GM23338 (cell line): ENCODE results near the gene CIZ1. TPM values are rescaled to one million over a fixed set of nuclear protein-coding genes. Genes with fewer than 3 reads are reported as not detected.
A peak's percentile ranks its signal among the peaks of the same experiment; 100 is the strongest.
"Not testable (repeated sequence)": the region's sequence is repeated elsewhere in the genome, so short reads cannot be mapped to it uniquely, and the experiment has no call there.

Experiments used
- ATAC-seq: fragments of 200-7000 bp; cut with Tn5 transposase; 3 replicates; pipeline ENCODE4 v1.9.1; 2020
- DNase-seq: peaks from one replicate; pipeline ENCODE4 v3.0.0-alpha.2; 2015; ENCODE audit warnings: low spot score
- H2AFZ ChIP-seq: fragments of 200-600 bp; sonication (generic); 2 replicates; pipeline ENCODE4 v1.8.0; 2016; ENCODE audit warnings: antibody characterized with exemption, mild to moderate bottlenecking, moderate library complexity
- H3F3A ChIP-seq: fragments of 200-600 bp; sonication (generic); replicated peaks from 2 replicates; pipeline ENCODE4 v1.8.0; 2017; ENCODE audit warnings: antibody characterized with exemption, mixed run types, low read depth
- H3K27ac ChIP-seq: fragments of 200-600 bp; sonication (generic); 2 replicates; pipeline ENCODE4 v1.6.1; 2016; ENCODE audit warnings: low read depth
- H3K27me3 ChIP-seq: fragments of 200-600 bp; sonication (generic); 2 replicates; pipeline ENCODE4 v1.8.0; 2016; ENCODE audit warnings: mild to moderate bottlenecking, mixed run types, moderate library complexity; ENCODE audit not compliant: insufficient read depth
- H3K36me3 ChIP-seq: fragments of 200-600 bp; sonication (generic); 2 replicates; pipeline ENCODE4 v1.8.0; 2016; ENCODE audit warnings: mild to moderate bottlenecking; ENCODE audit not compliant: insufficient read depth
- H3K4me1 ChIP-seq: fragments of 200-600 bp; sonication (generic); 2 replicates; pipeline ENCODE4 v1.8.0; 2016; ENCODE audit warnings: mild to moderate bottlenecking, moderate library complexity; ENCODE audit not compliant: insufficient read depth
- H3K4me2 ChIP-seq: fragments of 200-600 bp; sonication (generic); 2 replicates; pipeline ENCODE4 v1.7.1; 2017; ENCODE audit warnings: mixed run types
- H3K4me3 ChIP-seq: fragments of 200-600 bp; sonication (generic); 2 replicates; pipeline ENCODE4 v1.6.1; 2016; ENCODE audit warnings: mixed run types
- H3K79me2 ChIP-seq: fragments of 200-600 bp; sonication (generic); replicated peaks from 2 replicates; pipeline ENCODE4 v1.8.0; 2017; ENCODE audit warnings: mild to moderate bottlenecking; ENCODE audit not compliant: insufficient read depth
- H3K9me2 ChIP-seq: fragments of 200-600 bp; sonication (generic); 2 replicates; pipeline ENCODE4 v1.8.0; 2017; ENCODE audit not compliant: insufficient read depth
- H4K20me1 ChIP-seq: fragments of 200-600 bp; sonication (generic); replicated peaks from 2 replicates; pipeline ENCODE4 v1.8.0; 2017; ENCODE audit warnings: mild to moderate bottlenecking; ENCODE audit not compliant: insufficient read depth
- H3K27ac Mint-ChIP-seq: 2 replicates; pipeline ENCODE4 v1.8.0; 2020; ENCODE audit warnings: inconsistent platforms, mild to moderate bottlenecking, moderate library complexity, mixed read lengths
- H3K27me3 Mint-ChIP-seq: 3 replicates; pipeline ENCODE4 v1.8.0; 2022; ENCODE audit warnings: low read depth, mild to moderate bottlenecking, moderate library complexity, mixed read lengths, inconsistent platforms; ENCODE audit not compliant: insufficient read depth, poor library complexity
- H3K36me3 Mint-ChIP-seq: 3 replicates; pipeline ENCODE4 v1.8.0; 2021; ENCODE audit warnings: low read depth, mild to moderate bottlenecking, inconsistent platforms, moderate library complexity, mixed read lengths
- H3K4me1 Mint-ChIP-seq: 3 replicates; pipeline ENCODE4 v1.8.0; 2020; ENCODE audit warnings: mild to moderate bottlenecking, inconsistent platforms, mixed read lengths
- H3K4me3 Mint-ChIP-seq: 3 replicates; pipeline ENCODE4 v1.8.0; 2021; ENCODE audit warnings: moderate library complexity, mild to moderate bottlenecking, inconsistent platforms, mixed read lengths
- H3K9me3 Mint-ChIP-seq: 3 replicates; pipeline ENCODE4 v1.8.0; 2020; ENCODE audit warnings: moderate library complexity, mild to moderate bottlenecking, inconsistent platforms, mixed read lengths
- CREB1 ChIP-seq: fragments of 250-450 bp; sonication (Bioruptor Pico); IDR thresholded peaks from 2 replicates; pipeline ENCODE4 v1.5.0; 2020; ENCODE audit warnings: low read depth, mild to moderate bottlenecking, moderate library complexity
- EZH2phosphoT487 ChIP-seq: fragments of 200-600 bp; sonication (generic); IDR thresholded peaks from one replicate; pipeline ENCODE4 v1.8.1; 2018; ENCODE audit warnings: antibody characterized with exemption; ENCODE audit not compliant: unreplicated experiment
- POLR2AphosphoS5 ChIP-seq: IDR thresholded peaks from 2 replicates; pipeline ENCODE4 v1.6.1; 2016; ENCODE audit warnings: antibody characterized with exemption, low read depth
- ZNF114 ChIP-seq: fragments of 250-450 bp; sonication (Bioruptor Pico); IDR thresholded peaks from 2 replicates; pipeline ENCODE4 v1.5.0; 2020; ENCODE audit warnings: mild to moderate bottlenecking, moderate library complexity
- ZNF331 ChIP-seq: fragments of 250-450 bp; sonication (Bioruptor Pico); IDR thresholded peaks from 2 replicates; pipeline ENCODE4 v1.5.0; 2020; ENCODE audit warnings: low read depth, mild to moderate bottlenecking, moderate library complexity
- polyA plus RNA-seq: library from polyadenylated mRNA; unstranded; fragments of >200 nt; fragmentation: Nextera tagmentation; extraction: Ambion mirVana; gene quantifications from 2 replicates; pipeline ENCODE4 v1.2.1, GENCODE V29; 2016
- total RNA-seq: library from RNA; depleted of rRNA; stranded (reverse); fragments of >200 nt; shearing (Covaris generic); gene quantifications from 2 replicates; pipeline ENCODE4 v1.2.3, GENCODE V29; 2014
- TF ChIP-seq, protein P1 (sequence below), 2 experiments: fragments of 200-600 bp in 1 of 2; sonication (generic) in 1 of 2; conservative IDR thresholded peaks; 2 replicates each; pipeline versions ENCODE4 v1.5.1 to v1.6.1; 2016 to 2017; ENCODE audit warnings: antibody characterized with exemption in 2 of 2, low read depth in 2 of 2, mild to moderate bottlenecking in 2 of 2, moderate library complexity in 1 of 2
- TF ChIP-seq, protein P2 (sequence below): IDR thresholded peaks from one replicate; pipeline ENCODE4 v1.6.1; 2018; ENCODE audit warnings: antibody characterized with exemption; ENCODE audit not compliant: unreplicated experiment

The CIZ1 gene
- total and polyA plus RNA-seq, 2 experiments from 2014 or later, result 49.6 to 61.4 TPM

DNA sequence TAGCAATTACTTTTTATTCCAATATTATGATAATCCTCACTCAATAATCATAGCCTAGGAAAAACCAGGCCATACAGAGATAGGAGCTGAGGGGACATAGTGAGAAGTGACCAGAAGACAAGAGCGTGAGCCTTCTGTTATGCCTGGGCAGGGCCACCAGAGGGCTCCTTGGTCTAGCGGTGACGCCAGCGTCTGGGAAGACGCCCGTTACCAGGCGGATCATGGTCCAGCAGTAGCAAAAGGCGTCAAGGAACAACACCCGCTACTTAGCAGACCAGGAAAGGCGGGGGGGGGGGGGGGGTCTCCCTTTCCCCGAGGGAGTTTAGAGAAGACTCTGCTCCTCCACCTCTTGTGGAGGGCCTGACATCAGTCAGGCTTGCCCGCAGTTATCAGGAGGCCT lies 9.9 kb downstream of the CIZ1 start:
- peak; percentile 65 for DNase-seq
- not testable (repeated sequence) for H3K79me2 ChIP-seq, ATAC-seq, H3K27ac Mint-ChIP-seq, H3K9me3 Mint-ChIP-seq, H3F3A ChIP-seq, H3K36me3 ChIP-seq, H3K4me1 Mint-ChIP-seq, H4K20me1 ChIP-seq, H3K27ac ChIP-seq, H3K9me2 ChIP-seq, H3K27me3 Mint-ChIP-seq, H3K4me2 ChIP-seq, H2AFZ ChIP-seq, H3K27me3 ChIP-seq, H3K4me3 Mint-ChIP-seq, H3K4me1 ChIP-seq, H3K4me3 ChIP-seq
- peaks cover 57% of the 10 kb centered on the region for H3K36me3 Mint-ChIP-seq
- TF ChIP-seq, protein P1, sequence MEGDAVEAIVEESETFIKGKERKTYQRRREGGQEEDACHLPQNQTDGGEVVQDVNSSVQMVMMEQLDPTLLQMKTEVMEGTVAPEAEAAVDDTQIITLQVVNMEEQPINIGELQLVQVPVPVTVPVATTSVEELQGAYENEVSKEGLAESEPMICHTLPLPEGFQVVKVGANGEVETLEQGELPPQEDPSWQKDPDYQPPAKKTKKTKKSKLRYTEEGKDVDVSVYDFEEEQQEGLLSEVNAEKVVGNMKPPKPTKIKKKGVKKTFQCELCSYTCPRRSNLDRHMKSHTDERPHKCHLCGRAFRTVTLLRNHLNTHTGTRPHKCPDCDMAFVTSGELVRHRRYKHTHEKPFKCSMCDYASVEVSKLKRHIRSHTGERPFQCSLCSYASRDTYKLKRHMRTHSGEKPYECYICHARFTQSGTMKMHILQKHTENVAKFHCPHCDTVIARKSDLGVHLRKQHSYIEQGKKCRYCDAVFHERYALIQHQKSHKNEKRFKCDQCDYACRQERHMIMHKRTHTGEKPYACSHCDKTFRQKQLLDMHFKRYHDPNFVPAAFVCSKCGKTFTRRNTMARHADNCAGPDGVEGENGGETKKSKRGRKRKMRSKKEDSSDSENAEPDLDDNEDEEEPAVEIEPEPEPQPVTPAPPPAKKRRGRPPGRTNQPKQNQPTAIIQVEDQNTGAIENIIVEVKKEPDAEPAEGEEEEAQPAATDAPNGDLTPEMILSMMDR (conservative IDR thresholded peaks at IDR 0.05; ENCODE audit: low read depth in 2 of 2), result peak; percentile 66 to 68
- peak; percentile 83 for TF ChIP-seq CREB1 (CRISPR knock-in tag)

DNA sequence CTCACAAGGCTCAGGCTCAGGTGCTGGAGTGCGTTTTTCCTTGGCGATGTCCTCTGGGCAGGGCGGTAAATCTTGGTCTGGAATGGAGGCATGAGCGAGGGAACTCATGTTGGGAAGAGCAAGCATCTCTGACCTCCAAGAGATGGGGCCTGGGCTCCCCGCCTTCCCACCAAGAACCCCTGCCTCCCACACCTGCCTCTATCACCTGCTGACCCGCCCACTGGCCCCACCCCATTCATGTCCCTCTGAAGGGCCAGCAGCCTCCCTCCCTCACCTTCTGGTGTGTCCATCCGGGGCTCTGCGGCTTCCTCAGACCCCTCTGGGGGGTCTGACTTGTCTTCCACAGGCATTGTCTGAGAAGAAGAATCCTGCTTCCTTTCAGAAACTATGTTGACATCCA lies 10.9 kb downstream of the CIZ1 start:
- H3K27ac ChIP-seq, result no peak overlapping the region
- peaks cover 2% of the 10 kb centered on the region; the same call in 1 of the 2 replicates for H3K36me3 ChIP-seq
- H3K4me3 ChIP-seq, result no peak overlapping the region
- no peaks in the 10 kb centered on the region; the same call in 2 of the 3 replicates for H3K9me3 Mint-ChIP-seq
- H4K20me1 ChIP-seq, result 0 out of 2 replicates have a peak, but pooled peaks cover 7% of the 10 kb centered on the region
- H3F3A ChIP-seq, result 0 out of 2 replicates have a peak, but pooled peaks cover 3% of the 10 kb centered on the region
- no peaks in the 10 kb centered on the region for H3K4me1 ChIP-seq
- H2AFZ ChIP-seq, result no peak overlapping the region
- H3K27me3 Mint-ChIP-seq, result peaks cover 7% of the 10 kb centered on the region
- no peak overlapping the region for H3K4me2 ChIP-seq
- no peaks in the 10 kb centered on the region for H3K79me2 ChIP-seq
- ATAC-seq (no peak), DNase-seq (no peak)
- H3K27ac Mint-ChIP-seq, result no peak overlapping the region
- H3K4me1 Mint-ChIP-seq, result no peaks in the 10 kb centered on the region
- TF ChIP-seq, protein P1 (conservative IDR thresholded peaks at IDR 0.05; ENCODE audit: low read depth in 2 of 2), result no peak
- TF ChIP-seq ZNF114 (CRISPR knock-in tag), result no peak
- TF ChIP-seq POLR2AphosphoS5, result no peak
- TF ChIP-seq ZNF331 (CRISPR knock-in tag), result no peak
- H3K36me3 Mint-ChIP-seq, result peaks cover 57% of the 10 kb centered on the region
- H3K4me3 Mint-ChIP-seq, result no peak overlapping the region
- H3K27me3 ChIP-seq, result no peaks in the 10 kb centered on the region
- H3K9me2 ChIP-seq, result no peaks in the 10 kb centered on the region

DNA sequence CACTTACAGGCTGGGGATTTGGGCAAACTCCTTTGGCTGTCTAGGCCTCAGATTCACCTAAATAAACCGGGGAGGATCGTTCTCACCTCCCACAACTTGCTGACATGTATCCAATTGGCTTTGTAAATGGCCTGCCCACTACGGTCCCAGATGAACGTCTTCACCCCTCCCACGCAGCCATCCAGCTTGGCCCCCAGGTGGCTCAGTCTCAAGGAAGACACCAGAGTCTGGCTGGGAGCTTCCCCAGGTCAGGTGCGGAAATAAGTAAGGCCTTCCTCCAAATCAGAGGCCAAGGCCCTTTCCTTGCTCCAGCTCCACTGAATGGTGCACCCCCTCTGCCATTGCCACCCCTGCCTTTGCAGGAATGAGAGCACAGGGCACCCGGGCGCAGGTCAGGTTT lies 11.4 kb downstream of the CIZ1 start:
- Histone ChIP-seq H3K27ac (no peak overlapping the region), H3K36me3 (peaks cover 3% of the 10 kb centered on the region; the same call in 1 of the 2 replicates), H2AFZ (no peak overlapping the region), H3K4me1 (no peaks in the 10 kb centered on the region), H3K4me3 (no peak overlapping the region), H3K9me2 (no peaks in the 10 kb centered on the region), H4K20me1 (0 out of 2 replicates have a peak, but pooled peaks cover 7% of the 10 kb centered on the region), H3K4me2 (no peak overlapping the region), H3K27me3 (no peaks in the 10 kb centered on the region), H3F3A (0 out of 2 replicates have a peak, but pooled peaks cover 3% of the 10 kb centered on the region), H3K79me2 (no peaks in the 10 kb centered on the region)
- DNase-seq (no peak), ATAC-seq (no peak)
- Mint-ChIP-seq H3K36me3 (peaks cover 61% of the 10 kb centered on the region), H3K4me3 (no peak overlapping the region), H3K27ac (no peak overlapping the region), H3K27me3 (peaks cover 7% of the 10 kb centered on the region), H3K9me3 (no peaks in the 10 kb centered on the region; the same call in 2 of the 3 replicates), H3K4me1 (no peaks in the 10 kb centered on the region)
- TF ChIP-seq, protein P2, sequence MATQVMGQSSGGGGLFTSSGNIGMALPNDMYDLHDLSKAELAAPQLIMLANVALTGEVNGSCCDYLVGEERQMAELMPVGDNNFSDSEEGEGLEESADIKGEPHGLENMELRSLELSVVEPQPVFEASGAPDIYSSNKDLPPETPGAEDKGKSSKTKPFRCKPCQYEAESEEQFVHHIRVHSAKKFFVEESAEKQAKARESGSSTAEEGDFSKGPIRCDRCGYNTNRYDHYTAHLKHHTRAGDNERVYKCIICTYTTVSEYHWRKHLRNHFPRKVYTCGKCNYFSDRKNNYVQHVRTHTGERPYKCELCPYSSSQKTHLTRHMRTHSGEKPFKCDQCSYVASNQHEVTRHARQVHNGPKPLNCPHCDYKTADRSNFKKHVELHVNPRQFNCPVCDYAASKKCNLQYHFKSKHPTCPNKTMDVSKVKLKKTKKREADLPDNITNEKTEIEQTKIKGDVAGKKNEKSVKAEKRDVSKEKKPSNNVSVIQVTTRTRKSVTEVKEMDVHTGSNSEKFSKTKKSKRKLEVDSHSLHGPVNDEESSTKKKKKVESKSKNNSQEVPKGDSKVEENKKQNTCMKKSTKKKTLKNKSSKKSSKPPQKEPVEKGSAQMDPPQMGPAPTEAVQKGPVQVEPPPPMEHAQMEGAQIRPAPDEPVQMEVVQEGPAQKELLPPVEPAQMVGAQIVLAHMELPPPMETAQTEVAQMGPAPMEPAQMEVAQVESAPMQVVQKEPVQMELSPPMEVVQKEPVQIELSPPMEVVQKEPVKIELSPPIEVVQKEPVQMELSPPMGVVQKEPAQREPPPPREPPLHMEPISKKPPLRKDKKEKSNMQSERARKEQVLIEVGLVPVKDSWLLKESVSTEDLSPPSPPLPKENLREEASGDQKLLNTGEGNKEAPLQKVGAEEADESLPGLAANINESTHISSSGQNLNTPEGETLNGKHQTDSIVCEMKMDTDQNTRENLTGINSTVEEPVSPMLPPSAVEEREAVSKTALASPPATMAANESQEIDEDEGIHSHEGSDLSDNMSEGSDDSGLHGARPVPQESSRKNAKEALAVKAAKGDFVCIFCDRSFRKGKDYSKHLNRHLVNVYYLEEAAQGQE, result no peak
- TF ChIP-seq EZH2phosphoT487, result no peak
- TF ChIP-seq POLR2AphosphoS5, result no peak
